Fibroblast of upper back skin (primary cell): ENCODE measurements around the gene SLC4A7.
"Not testable (repeated sequence)": the region's sequence is repeated elsewhere in the genome, so short reads cannot be mapped to it uniquely, and the experiment has no call there.

Source experiments
- DNase-seq: peaks from one replicate; pipeline ENCODE4 v3.0.0-alpha.2; 2013

Gene SLC4A7

GRCh38 chr3:27357665-27358258 is 126.4 kb downstream of the SLC4A7 start:
- DNase-seq = peak; percentile 60

GRCh38 chr3:27356976-27357375 is 127.2 kb downstream of the SLC4A7 start:
- DNase-seq = no peak

GRCh38 chr3:27354588-27355203 is 129.5 kb downstream of the SLC4A7 start:
- DNase-seq = no peak

- DNase-seq = no peak
Observed at GRCh38 chr3:27354161-27354560, 130.0 kb downstream of the SLC4A7 start.

GRCh38 chr3:27353221-27353620 is 131.0 kb downstream of the SLC4A7 start:
- peak; percentile 34 for DNase-seq

GRCh38 chr3:27352047-27352446 is 132.1 kb downstream of the SLC4A7 start:
- no peak for DNase-seq

GRCh38 chr3:27349832-27350231 is 134.4 kb downstream of the SLC4A7 start:
- no peak for DNase-seq

GRCh38 chr3:27345959-27346865 is 138.0 kb downstream of the SLC4A7 start:
- no peak for DNase-seq

GRCh38 chr3:27345493-27345892 is 138.7 kb downstream of the SLC4A7 start:
- no peak for DNase-seq

GRCh38 chr3:27345045-27345444 is 139.1 kb downstream of the SLC4A7 start:
- DNase-seq = no peak

- DNase-seq = no peak
Observed at GRCh38 chr3:27344192-27344591, 140.0 kb downstream of the SLC4A7 start.

- DNase-seq = peak; percentile 14
Observed at GRCh38 chr3:27342267-27342666, 141.9 kb downstream of the SLC4A7 start.

GRCh38 chr3:27340534-27340933 is 143.7 kb downstream of the SLC4A7 start:
- DNase-seq = no peak

GRCh38 chr3:27335571-27335970 is 148.6 kb downstream of the SLC4A7 start:
- no peak for DNase-seq

GRCh38 chr3:27333843-27334242 is 150.3 kb downstream of the SLC4A7 start:
- no peak for DNase-seq

- DNase-seq = not testable (repeated sequence)
Observed at GRCh38 chr3:27328982-27329762, 155.0 kb downstream of the SLC4A7 start.

- DNase-seq = peak; percentile 91
Observed at GRCh38 chr3:27326629-27327545, 157.3 kb downstream of the SLC4A7 start.

GRCh38 chr3:27326202-27326601 is 158.0 kb downstream of the SLC4A7 start:
- DNase-seq = peak; percentile 44

GRCh38 chr3:27325419-27325818 is 158.8 kb downstream of the SLC4A7 start:
- DNase-seq = no peak

- DNase-seq = no peak
Observed at GRCh38 chr3:27324686-27325085, 159.5 kb downstream of the SLC4A7 start.

- DNase-seq = no peak
Observed at GRCh38 chr3:27323087-27323570, 161.1 kb downstream of the SLC4A7 start.
